NCI-H1417 treated with DMSO at 0.1 percent for 48 hours (cell line): ENCODE measurements around the gene CPXM2.
"Not testable (repeated sequence)": the region's sequence is repeated elsewhere in the genome, so short reads cannot be mapped to it uniquely, and the experiment has no call there.

Experiments used
- DNase-seq: peaks from one replicate; lab custom pipeline; 2025; lab: John Stamatoyannopoulos, UW

CPXM2 gene

GRCh38 chr10:123742751-123743440 is 148.7 kb downstream of the CPXM2 start:
- no peak for DNase-seq

- DNase-seq: no peak
Observed at GRCh38 chr10:123741711-123742110, 149.9 kb downstream of the CPXM2 start.

- DNase-seq: no peak
Observed at GRCh38 chr10:123741146-123741545, 150.5 kb downstream of the CPXM2 start.

- DNase-seq: not testable (repeated sequence)
Observed at GRCh38 chr10:123736917-123737316, 154.7 kb downstream of the CPXM2 start.

- DNase-seq: no peak
Observed at GRCh38 chr10:123729523-123729922, 162.1 kb downstream of the CPXM2 start.

GRCh38 chr10:123726836-123727235 is 164.8 kb downstream of the CPXM2 start:
- no peak for DNase-seq

GRCh38 chr10:123726381-123726780 is 165.2 kb downstream of the CPXM2 start:
- no peak for DNase-seq

GRCh38 chr10:123724747-123725146 is 166.9 kb downstream of the CPXM2 start:
- no peak for DNase-seq

GRCh38 chr10:123722351-123722750 is 169.3 kb downstream of the CPXM2 start:
- no peak for DNase-seq

- DNase-seq: no peak
Observed at GRCh38 chr10:123721441-123722049, 170.1 kb downstream of the CPXM2 start.

GRCh38 chr10:123720536-123720935 is 171.1 kb downstream of the CPXM2 start:
- DNase-seq: no peak

GRCh38 chr10:123718544-123719060 is 173.0 kb downstream of the CPXM2 start:
- no peak for DNase-seq

- DNase-seq: no peak
Observed at GRCh38 chr10:123717336-123717735, 174.3 kb downstream of the CPXM2 start.

GRCh38 chr10:123715546-123715945 is 176.1 kb downstream of the CPXM2 start:
- DNase-seq: no peak

GRCh38 chr10:123706236-123706635 is 185.4 kb downstream of the CPXM2 start:
- no peak for DNase-seq

GRCh38 chr10:123704812-123705211 is 186.8 kb downstream of the CPXM2 start:
- DNase-seq: no peak

- DNase-seq: no peak
Observed at GRCh38 chr10:123704076-123704475, 187.5 kb downstream of the CPXM2 start.

GRCh38 chr10:123703195-123703790 is 188.3 kb downstream of the CPXM2 start:
- no peak for DNase-seq
